ENCODE results near the gene OR52E1.
"Not testable (repeated sequence)": the region's sequence is repeated elsewhere in the genome, so short reads cannot be mapped to it uniquely, and the experiment has no call there.

OR52E1 gene

GRCh38 chr11:5069272-5069671, at the start of gene OR52E1:
TSS of gene OR52E1 (plus strand) at chr11:5069572.
- DNase-seq (ENCODE audit: low read depth) = no peak

- DNase-seq (ENCODE audit: low read depth) = no peak
Observed at GRCh38 chr11:5021996-5022395, 47.4 kb upstream of the OR52E1 start.

DNA sequence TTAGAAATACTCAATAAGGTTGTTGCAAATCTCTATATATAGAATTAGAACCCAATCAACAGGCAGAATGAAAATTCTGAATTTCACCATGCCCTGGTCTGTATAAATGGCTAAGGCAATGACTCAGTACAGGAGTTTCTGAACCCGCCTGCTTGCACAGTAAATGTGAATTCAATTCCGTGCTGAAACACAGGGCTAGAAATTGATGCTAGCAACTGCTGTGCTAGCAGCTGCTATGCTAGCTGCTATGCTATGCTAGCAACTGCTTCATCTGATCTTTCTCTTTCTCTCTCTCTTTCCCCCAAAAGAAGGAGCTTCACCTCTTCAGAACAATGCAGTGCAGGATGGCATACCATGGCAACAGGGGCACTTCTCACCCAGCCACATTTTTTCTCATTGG, 32.7 kb upstream of the OR52E1 start:
- DNase-seq (ENCODE audit: low read depth) = no peak

GRCh38 chr11:5037926-5038325, 31.4 kb upstream of the OR52E1 start:
- DNase-seq (ENCODE audit: low read depth) = no peak

- no peak for DNase-seq (ENCODE audit: low read depth)
Observed at GRCh38 chr11:5038341-5038740, 31.0 kb upstream of the OR52E1 start.

DNA sequence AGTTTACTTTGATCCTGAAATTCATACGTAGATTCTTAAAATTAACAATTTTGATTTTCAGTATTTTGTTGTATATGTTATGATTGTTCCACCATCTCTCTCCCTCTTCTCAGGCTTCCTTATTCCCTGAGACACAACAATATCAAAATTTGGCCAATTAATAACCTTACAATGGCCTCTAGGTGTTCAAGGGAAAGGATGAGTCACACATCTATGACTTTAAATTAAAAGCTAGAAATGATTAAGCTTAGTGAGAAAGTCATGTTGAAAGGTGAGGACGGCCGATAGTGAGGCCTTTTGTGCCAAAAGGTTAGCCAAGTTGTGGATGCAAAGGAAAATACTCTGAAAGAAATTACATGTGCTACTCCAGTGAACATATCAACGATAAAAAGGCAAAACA, 28.5 kb upstream of the OR52E1 start:
- DNase-seq (ENCODE audit: low read depth) = no peak

DNA sequence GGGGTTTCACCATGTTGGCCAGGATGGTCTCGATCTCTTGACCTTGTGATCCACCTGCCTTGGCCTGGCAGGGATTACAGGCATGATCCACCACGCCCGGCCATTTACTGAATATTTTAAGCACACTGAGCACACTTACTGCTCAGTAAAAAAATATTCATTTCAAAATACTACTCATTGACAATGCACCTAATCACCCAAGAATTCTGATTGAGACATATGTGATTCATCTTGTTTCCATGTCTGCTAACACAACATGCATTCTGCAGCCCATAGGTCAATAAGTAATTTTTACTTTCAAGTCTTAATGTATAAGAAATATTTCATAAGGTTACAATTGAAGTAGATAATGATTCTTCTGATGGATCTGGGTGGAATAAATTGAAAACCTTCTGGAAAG, 27.3 kb upstream of the OR52E1 start:
- no peak for DNase-seq (ENCODE audit: low read depth)

DNA sequence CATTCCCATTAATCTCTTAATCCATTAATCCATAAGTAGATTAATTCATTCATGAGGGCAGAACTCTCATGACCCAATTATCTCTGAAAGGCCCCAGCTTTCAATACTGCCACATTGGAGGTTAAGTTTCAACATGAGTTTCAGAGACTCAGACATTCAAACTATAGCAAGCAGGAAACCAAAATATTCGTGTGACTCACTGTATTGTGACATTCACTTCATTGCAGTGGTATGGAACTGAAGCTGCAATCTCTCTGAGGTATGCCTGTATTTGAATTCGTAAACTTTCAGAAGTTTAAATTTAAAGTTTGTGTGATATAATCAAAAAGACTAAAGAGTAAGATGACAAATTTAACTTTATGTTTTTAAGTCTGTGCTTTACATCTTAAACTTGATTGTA, 26.0 kb upstream of the OR52E1 start:
- no peak for DNase-seq (ENCODE audit: low read depth)

- DNase-seq (ENCODE audit: low read depth) = no peak
Observed at GRCh38 chr11:5046226-5046625, 23.1 kb upstream of the OR52E1 start, which contains the start of gene OR52J3. TSS of gene OR52J3 (plus strand) at chr11:5046526. CDS start at chr11:5046526, 0 bp downstream.

- DNase-seq (ENCODE audit: low read depth) = no peak
Observed at GRCh38 chr11:5046754-5047330, 22.5 kb upstream of the OR52E1 start.

DNA sequence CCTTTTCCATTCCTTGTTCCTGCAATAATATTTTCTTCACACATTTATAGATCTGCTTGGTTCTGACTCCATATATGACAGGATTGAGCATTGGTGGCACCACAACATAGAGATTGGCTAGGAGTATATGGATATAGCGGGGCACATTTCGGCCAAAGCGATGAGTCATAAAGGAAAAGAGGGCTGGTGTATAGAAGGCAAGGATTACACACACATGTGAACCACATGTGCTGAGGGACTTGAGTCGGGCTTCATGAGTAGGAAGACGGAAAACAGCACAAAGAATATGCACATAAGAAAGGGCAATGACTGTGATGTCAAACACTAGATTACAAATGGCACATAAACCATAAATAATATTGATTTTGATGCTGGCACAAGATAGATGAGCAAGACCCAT, 10.7 kb upstream of the OR52E1 start:
- not testable (repeated sequence) for DNase-seq (ENCODE audit: low read depth)

DNA sequence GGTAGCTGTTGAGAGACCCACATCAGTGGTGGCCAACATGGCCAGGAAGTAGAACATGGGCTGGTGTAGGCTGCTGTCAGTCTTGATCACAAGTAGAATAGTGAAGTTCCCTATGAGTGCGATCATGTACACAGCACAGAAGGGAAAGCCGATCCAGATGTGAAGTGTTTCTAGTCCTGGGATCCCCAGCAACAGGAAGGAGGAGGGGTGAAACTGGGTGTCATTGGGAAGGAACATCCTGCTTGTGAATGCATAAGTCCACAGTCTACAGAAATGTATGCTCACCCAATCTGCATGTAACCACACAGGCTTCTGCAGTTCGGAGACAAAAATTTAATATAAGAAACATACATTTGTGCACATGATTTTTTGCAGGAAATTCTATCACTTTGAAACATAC, 10.0 kb upstream of the OR52E1 start, which contains the start of gene OR52E2:
OR52E2 (minus strand) TSS at position 237 of the 400 bp plus-strand sequence; CDS start at position 237, 0 bp downstream.
- no peak for DNase-seq (ENCODE audit: low read depth)

DNA sequence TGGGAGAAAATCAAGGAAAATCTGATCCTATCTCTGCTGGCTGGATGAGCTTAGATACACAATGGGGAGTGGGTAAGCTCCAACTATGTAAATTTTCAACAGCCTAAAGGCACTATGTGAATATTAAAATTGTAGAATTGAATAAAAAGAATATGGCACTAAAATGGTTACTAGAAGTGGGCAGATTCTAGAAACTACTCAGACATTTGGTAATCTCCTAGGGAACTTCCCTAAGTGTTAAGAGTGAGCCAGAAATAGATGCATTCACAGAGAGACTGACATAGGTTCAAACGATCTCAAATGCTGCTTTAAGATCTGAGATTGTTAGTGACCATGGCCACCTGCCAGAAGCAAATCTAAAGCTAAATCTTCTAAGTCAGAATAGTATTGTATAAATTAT, 4.3 kb upstream of the OR52E1 start:
- DNase-seq (ENCODE audit: low read depth) = no peak

- DNase-seq (ENCODE audit: low read depth) = no peak
Observed at GRCh38 chr11:5071799-5072198, 2.4 kb downstream of the OR52E1 start.

DNA sequence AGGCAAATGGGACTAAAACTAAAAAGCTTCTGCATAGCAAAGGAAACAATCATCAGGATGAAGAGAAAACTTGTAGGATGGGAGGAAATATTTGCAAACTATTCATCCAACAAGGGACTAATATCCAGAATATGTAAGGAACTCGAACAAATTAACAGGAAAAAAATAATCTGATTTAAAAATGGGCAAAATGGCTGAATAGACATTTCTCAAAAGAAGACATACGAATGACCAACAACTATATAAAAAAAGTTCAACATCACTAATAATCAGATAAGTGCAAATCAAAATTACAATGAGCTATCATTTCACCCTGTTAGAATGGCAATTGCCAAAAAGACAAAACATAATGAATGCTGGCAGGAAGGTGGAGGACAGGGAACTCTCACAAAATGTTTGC, 12.0 kb downstream of the OR52E1 start:
- no peak for DNase-seq (ENCODE audit: low read depth)

DNA sequence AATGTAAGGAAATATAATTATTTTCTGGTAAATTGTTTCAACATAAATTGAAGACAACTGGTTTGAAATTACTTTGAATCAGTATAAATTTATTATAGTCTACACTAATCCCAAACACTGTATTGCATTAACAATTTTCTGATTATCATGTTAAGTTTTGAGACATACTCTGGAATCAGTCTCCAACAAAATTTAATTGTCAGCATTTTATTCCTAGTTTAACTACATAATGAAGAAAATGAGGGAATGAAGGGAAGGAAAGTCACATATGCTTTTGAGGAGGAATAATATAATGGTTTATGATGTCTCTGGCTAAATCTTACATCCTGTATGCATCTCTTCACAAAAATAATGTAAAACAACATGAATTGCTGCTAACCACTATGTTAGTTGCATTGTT, 14.2 kb downstream of the OR52E1 start:
- no peak for DNase-seq (ENCODE audit: low read depth)

DNA sequence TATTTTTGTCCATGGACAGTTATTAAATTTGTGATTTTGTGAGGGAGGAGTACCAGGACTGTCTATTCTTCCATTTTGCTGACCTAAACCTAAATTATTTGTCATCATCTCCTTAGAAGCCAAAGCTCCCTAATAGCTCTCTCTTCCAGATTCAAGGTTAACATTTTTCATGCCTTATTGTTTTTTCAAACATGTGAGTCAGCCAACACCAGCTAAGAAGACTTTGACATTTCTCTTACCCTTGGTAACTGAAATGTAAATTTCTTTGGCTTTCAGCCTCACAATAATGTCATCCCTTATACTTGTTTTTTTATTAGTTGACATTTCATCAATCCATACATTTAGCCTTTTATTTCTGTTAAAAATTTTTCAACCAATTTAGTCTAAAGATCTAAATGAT, 19.2 kb downstream of the OR52E1 start:
- no peak for DNase-seq (ENCODE audit: low read depth)

GRCh38 chr11:5090668-5091067, 21.3 kb downstream of the OR52E1 start:
- no peak for DNase-seq (ENCODE audit: low read depth)

DNA sequence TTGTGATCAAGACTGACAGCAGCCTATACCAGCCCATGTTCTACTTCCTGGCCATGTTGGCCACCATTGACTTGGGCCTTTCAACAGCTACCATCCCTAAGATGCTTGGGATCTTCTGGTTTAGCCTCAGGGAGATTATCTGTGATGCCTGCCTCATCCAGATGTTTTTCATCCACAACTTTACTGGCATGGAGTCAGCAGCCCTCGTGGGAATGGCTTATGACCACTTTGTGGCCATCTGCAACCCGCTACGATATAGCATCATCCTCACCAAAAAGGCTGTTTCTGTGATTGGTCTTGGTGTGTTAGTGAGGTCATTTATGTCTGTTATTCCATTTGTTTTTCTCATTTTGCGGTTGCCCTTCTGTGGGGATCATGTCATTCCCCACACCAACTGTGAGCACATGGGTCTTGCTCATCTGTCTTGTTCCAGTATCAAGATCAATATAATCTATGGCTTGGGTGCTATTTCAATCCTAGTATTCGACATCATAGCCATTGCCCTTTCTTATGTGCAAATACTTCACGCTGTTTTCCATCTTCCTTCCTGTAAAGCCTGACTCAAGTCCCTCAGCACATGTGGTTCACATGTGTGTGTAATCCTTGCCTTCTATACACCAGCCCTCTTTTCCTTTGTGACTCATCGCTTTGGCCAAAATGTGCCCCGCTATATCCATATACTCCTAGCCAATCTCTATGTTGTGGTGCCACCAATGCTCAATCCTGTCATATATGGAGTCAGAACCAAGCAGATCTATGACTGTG, 23.6 kb downstream of the OR52E1 start:
- no peak for DNase-seq (ENCODE audit: low read depth)

- DNase-seq (ENCODE audit: low read depth) = no peak
Observed at GRCh38 chr11:5096011-5096410, 26.6 kb downstream of the OR52E1 start.

DNA sequence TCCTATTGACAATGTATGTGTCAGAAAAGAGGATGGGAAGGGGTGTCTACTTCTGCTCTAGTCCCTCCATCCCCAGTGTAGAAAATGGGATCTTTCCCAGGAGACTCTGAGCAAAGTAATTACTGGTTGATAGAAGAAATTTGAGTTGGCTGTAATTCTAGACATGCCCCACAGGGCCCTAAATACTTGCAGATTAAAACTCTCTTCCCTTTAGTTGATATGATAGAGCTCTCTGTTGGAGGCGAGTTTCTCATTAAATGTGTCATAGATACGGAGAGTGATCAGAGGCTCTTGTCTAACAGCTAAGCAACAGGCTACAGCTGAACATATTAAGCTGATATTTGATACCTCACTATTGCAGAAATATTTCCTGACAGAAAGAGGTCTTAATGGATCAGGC, 32.9 kb downstream of the OR52E1 start:
- no peak for DNase-seq (ENCODE audit: low read depth)

DNA sequence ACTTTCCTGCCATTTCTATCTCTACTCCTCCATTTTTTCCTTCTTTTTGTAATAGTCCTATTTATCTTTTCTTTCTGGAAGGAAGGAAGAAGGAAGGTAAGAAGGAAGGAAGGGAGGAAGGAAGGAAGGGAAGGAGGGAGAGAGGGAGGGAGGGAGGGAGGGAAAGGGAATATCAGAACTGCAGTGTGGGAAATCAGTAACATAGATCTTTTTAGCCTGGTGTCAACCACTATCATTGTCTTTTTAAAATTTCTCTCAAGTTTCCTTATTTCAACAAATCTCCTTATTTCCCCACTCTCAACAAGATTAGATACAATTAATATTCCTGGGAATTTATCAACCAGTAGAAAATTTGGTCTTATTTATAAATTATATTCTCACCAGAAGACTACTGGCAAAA, 33.7 kb downstream of the OR52E1 start:
- DNase-seq (ENCODE audit: low read depth) = no peak

DNA sequence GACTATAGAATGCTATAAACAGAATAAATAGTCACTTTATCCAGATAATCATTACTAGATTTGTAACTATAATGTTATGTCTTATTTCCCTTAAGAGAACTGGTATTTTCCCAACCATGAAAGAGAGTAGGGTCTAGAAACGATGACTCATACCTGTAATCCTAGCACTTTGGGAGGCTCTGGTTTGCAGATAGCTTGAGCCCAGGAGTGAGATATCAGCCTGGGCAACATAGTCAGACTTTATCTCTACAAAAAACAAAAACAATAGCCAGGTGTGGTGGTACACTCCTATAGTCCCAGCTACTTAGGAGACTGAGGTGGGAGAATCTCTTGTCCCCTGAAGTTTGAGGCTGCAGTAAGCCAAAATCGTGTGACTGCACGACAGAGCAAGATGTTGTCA, 37.9 kb downstream of the OR52E1 start:
- DNase-seq (ENCODE audit: low read depth) = no peak

- no peak for DNase-seq (ENCODE audit: low read depth)
Observed at GRCh38 chr11:5115339-5115738, 46.0 kb downstream of the OR52E1 start.

Data from stimulated activated CD8-positive, alpha-beta memory T cell treated with anti-CD3 and anti-CD28 coated beads, Interleukin-15, amount 100 ng/mL, for 24 hours (primary cell).